HG02678 (cell line): Measurements from ENCODE around the gene ERC2.
"Not testable (repeated sequence)": the region's sequence is repeated elsewhere in the genome, so short reads cannot be mapped to it uniquely, and the experiment has no call there.

Experiments used
- ATAC-seq: cut with Tn5 transposase; IDR thresholded peaks from one replicate; pipeline ENCODE4 v1.9.1; 2021; ENCODE audit warnings: mild to moderate bottlenecking, moderate library complexity; ENCODE audit not compliant: unreplicated experiment

ERC2 gene

DNA sequence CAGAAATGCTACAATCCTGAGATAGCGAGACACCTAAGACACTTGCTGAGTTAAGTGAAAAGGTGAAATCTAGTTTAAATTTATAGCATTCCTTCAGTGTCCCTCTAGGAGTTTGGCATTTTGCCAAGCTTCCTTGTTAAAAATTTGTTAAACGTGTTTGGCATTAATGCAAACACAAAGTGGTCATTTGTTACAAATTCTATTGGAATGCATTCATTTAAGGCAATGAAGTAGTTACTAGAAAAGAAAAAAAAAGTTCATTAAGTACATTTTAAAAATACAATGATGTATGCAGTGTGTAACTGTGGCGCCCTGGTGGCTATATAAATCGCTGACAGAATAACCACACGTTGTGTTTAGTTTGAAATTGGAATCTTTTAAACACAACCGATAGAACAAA, 949.8 kb downstream of the ERC2 start:
- no peak for ATAC-seq

DNA sequence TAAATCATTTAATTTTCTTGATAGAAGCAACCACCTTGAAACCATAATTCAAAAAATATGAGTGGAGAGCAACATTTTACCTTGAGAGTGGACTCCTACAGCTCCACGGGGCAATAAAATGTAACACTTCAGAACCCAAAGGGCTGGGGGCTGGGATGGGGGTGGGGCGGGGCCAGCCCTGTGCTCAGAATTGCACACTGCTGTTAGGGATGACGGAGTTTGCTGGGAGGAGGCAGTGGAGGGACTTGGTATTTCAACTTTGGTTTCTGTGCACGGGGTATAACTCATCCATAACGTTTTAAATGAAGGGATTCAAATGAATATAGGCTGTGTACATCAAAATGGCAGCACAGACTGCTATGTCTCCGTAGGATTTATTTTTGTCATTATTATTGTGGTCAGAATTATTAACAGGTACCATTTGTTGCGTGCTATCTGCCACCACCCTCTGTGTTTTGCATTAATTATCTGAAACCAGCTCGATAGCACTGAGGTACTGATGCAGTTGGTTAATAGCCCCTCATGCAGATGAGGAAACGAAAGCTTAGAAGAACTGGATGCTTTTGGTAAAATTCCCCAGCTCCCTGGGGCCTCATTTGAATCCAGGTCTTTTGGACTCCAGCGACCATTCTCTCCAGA, 951.8 kb downstream of the ERC2 start:
- no peak for ATAC-seq

DNA sequence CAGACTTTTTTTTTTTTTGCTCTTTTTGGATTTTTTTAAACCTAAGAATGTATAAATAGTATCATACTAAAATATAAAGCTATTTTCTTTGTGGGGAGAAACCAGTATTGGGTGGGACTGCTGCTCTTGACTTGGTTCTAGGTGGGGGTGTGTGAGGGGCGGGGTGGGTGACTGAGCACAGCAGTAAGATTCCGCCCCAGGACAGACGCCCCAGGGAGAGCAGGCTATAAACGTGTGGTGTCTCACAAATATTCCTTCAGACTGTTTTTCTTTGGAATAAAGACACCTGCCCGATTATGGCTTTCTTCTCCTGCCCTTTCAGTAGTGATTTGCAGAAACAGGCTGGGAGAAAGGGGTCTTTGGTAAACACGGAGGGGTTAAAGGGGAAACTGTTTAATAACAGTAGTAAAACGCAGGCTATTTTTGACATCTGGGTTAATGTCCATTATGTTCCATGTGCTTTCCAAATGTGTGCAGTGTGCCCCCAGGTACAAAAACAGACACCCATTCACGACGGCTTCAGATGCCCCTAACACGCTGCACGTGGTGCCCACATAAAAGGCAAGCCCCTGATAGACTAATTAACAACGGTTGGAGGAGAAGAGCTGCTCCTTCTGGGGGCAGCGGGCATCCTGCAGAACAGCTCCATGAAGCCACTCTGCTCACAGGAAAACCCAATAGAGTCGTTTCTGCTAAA, 952.6 kb downstream of the ERC2 start:
- ATAC-seq = no peak

DNA sequence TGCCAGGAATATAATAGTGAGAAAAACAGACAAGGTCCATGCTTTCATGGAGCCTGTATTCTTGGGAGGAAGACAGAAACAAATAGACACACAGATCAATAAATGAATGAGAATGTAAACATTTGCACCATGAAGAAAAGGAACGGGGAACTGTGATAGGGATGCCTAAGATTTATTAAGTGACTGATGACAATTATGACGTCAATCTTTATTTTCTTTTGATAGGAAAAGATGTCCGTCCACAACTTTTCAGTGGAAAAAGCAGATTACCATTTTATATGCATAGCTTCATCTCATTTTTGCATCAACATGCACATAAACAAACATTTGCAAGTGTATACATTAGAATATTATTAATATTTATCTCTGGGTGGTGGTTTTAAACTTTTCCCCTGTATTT, 953.3 kb downstream of the ERC2 start:
- ATAC-seq = no peak

GRCh38 chr3:55512571-55513343, 955.5 kb downstream of the ERC2 start:
- no peak for ATAC-seq

DNA sequence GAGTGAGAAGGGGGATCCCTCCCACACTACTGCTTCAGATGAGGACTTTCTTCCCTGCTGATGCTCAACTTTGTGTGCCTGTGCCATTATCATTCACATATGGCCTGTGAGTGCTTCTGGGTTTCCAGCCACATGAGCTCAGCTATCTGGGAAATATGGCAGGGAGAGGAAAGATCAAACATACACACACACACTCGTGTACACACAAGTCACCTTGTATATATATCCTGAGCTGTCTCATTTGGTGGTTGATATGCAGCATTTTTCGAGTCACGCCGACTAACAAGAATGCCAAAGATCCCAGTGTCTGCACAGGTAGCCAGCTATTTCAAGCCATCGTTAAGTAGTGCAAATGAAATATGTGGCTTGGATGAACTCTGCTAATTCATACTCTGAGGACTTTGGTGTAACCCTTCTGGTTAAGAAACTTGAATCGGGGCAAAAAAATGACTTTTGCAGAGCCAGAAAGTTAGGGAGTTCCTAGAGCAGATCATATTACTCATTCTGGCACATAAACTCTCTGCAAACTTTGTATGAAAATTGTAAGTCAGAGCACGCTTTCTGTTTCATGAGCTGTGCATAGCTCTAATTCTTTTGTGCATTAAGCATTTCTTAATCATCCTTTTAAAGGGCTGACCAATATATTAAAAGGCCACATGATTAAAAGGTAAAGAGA, 956.2 kb downstream of the ERC2 start:
- no peak for ATAC-seq

DNA sequence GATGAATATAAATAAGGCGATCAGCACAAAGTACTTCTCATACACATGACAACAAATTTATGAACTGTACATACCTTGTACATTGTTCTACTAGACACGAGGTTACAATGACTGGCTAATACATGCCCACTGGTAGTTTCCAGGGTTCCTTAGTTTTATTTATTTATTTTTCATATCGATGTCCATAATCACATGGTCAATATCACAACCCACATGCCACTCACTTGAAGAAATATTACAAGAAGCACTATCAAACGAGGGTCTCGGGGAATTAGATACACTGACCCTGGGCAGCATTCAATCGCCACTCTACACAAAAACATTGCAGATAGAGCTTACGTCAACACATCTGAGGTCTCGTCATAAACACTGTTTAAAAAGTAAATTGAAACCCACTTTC, 959.9 kb downstream of the ERC2 start:
- no peak for ATAC-seq

DNA sequence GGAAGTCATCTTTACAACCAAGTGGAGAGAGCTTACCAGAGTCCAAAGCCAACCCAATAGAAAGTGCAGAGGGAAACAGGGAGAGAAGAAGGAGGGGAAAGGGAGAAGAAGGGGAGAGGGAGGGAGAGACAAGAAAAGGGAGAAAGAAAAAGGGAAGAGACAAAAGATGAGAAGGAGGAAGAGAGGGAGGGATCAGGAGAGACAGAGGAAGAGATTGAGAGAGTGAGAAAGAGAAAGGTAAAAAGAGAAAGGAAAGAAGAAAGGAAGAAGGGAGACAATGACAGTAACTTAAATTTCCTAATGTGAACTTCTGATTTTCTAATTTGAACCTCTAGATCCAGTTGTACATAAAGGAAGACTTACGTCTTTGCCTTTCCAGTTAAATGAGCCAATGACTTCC, 960.5 kb downstream of the ERC2 start:
- no peak for ATAC-seq

DNA sequence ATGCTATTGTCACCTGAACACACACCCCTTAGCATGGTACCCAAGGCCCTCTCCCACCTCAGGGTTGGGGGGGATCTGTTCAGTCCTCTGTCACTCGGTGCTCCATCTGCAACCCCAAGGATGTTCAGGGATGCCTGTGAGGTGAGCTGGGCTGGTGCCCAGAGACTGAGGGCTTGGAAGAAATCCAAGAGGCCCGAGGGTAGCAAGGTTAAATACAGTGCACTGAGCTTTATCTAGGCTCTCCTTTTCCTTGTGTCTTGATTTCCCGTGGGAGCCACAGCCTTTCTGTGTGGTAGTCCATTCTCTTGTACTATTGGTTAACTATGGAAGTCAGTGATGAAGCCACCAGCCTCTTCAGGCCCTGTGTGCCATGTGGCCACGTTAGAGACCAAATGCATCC, 962.5 kb downstream of the ERC2 start:
- no peak for ATAC-seq

DNA sequence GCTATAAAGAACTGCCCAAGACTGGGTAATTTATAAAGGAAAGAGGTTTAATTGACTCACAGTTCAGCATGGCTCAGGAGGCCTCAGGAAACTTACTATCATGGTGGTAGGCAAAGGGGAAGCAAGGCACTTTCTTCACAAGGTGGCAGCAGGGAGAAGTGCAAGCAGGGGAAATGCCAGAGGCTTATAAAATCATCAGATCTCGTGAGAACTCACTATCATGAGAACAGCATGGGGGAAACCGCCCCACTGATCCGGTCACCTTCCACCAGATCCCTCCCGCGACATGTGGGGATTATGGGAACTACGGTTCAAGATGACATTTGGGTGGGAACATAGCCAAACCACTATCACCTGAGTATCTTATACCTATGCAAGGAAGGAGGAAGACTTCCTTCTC, 963.2 kb downstream of the ERC2 start:
- ATAC-seq = not testable (repeated sequence)

- no peak for ATAC-seq
Observed at GRCh38 chr3:55501905-55502304, 966.4 kb downstream of the ERC2 start.

DNA sequence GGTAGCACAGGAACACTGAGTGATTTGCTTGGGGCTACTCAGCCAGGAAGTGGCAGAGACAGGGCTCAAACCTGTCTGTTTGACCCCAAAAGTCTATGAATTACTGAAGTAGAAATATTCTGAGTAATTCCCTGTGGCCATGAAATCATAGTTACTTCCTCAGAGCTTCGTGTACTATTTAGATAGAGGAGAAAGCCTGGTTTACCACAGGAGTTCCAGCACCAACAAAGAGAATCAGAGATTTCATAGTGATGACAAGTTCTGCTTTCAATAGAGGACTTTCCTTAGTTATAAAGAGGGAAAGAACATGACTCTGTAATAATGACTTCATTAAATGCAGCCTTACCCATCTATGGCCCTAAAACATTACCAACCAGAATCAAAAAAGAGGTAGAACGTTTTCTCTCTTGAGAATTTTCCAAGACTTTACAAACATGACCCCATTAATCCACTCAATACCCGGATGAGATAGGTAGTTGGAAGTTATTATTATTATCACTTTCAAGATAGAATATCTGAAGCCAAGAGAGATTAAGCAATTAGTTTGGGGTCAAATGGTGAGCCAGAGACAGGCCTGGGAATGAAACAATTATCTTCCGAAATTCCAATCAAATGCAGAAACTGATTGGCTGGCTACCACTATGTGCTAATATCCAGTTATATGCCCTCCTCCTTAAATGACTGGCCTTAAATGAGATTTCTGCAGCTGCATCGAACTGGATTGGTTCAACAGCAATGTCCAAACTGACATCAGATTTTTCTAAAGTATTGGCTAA, 967.5 kb downstream of the ERC2 start:
- ATAC-seq = no peak

DNA sequence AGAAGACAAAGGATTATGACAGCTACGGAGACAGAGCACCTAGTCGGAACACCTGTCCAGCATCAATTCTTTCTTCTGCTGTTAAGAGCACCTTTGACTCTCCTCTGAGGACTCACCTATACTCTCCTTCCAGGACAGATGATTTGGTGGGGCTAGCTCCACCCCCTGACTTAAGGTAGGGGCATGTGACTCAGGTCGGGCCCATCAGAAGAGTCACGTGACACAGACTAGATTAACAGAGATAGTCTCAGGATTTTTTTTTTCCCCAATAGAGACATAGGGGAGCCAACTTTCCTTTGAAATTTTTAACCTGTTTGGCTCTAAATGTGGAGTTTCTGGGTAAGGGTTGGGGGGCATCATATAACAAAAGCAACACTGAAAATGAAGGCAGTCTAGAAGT, 969.7 kb downstream of the ERC2 start:
- ATAC-seq = no peak

- no peak for ATAC-seq
Observed at GRCh38 chr3:55497250-55497649, 971.0 kb downstream of the ERC2 start.

DNA sequence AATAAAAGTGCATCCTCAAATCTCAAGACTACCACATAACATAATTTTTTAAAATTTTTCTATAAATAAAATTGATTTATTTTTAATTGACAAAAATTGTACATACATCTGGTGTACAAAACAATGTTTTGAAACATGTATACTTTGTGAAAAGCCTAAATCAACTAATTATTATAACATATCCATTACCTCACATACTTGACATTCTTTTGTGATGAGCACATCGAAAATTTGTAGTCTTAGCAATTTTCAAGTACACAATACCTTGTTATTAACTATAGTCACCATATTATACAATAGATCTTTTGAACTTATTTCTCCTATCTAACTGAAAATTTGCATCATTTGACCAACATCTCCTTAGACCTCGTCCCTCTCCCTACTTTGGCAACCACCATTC, 973.3 kb downstream of the ERC2 start:
- no peak for ATAC-seq

DNA sequence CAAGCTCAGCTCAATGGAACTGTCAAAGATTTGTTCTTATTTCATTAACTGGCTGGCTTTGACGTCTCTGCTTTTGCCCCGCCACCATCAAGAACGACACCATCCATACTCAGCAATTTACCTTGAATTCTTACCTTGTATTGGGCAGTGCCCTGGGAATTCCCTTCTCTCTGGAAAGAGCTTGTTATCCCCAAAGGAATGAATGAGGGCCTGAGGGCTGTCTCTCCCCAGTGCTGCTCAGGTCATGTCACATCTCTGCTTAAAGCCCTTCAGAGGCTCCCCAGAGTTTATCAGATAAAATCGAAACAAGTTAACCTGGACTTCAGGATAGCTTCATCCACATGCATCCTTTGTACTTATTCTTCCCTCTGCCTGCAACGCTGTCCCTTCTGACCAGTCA, 975.3 kb downstream of the ERC2 start:
- ATAC-seq = no peak

DNA sequence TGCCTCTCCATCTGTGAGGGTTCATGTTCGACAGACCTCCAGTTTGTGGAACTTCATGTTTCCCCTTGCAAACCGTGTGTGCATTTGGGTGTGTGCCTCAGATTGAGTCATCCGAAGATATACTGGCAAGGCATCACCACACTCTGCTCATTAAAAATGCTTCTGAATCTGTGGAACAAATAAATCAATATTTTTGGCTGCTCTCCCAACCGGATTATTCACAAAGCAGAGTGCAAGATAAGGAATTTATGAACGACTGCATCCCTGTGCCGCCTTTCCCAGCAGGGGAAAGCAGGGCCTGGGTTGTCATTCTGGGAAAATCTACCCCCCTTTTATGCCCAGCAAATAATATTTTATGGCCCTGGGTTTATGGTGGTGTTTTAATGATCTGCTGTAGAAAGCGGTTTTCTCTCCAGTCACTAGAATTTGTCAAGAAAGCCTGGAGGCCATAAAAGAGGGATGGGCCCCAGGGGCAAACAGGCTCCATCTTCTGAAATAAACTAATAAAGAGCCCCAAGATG, 976.9 kb downstream of the ERC2 start:
- no peak for ATAC-seq

DNA sequence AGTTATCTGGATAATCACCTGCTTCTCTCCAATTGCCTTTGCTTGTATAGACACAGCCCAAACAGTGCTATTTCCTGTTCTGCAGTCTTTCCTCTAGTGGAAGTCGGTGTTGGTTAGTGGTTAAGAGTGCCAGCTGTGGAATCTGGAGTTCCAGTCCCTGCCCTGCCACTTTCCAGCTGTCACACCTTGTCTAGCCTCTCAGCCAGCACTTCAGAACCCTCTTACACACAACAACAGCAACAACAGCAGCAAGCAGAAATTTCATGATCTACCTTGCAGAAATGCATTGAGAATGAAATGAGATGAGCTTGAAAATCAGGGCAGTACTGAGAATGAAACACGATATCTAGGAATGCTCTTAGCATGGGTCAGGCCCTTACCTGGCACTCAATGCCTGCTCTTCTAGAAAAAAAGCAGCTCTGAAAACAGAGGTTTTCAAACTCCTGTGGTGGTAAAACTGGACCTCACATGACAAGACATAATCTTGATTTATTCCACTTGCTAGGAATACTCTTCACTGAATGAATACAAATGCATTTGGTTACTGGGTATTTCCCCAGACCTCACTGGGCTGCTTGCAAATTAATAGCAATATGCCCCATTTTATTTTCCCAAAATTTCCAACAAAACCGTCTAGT, 977.9 kb downstream of the ERC2 start:
- no peak for ATAC-seq

- no peak for ATAC-seq
Observed at GRCh38 chr3:55489798-55490132, 978.5 kb downstream of the ERC2 start.

GRCh38 chr3:55488398-55489055, 979.7 kb downstream of the ERC2 start:
- ATAC-seq = no peak
